ENCODE results near the gene COBL.
"Not testable (repeated sequence)": the region's sequence is repeated elsewhere in the genome, so short reads cannot be mapped to it uniquely, and the experiment has no call there.

The COBL gene

GRCh38 chr7:51229620-51230323 is 86.8 kb downstream of the COBL start:
- no peak for DNase-seq (ENCODE audit: low read depth)

GRCh38 chr7:51229106-51229537 is 87.5 kb downstream of the COBL start:
- DNase-seq (ENCODE audit: low read depth): no peak

- no peak for DNase-seq (ENCODE audit: low read depth)
These were observed 88.1 kb downstream of the COBL start for GRCh38 chr7:51228386-51228958.

- no peak for DNase-seq (ENCODE audit: low read depth)
These were observed 88.7 kb downstream of the COBL start for GRCh38 chr7:51227861-51228260.

DNA sequence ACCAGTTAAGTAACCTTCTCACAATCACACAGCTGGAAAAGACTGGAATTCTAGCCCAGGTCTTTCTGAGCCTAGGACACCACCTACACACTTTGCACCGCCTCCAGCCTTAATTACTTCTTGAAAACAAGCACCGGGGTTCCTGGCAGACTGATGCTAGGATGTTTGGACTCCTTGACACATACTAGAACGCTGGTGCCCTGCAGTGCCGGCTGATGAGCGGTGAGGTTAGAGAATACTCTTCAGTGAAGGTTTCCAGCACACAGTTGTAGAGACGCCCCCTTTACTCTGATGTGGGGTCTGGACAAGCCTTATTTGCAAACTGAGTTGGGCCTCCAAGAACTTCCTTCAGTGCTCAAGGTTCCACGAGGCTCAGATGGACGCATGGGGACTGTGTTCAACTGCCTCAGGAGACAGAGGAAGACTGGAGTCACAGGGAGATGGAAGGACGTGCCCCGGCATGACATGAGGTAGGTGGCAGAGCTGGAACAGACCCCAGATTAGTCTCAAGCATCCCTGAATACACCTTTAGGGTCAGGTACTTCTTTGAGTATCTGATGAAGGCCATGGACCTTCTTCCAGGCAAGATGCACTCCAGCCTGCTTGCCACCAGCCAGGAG is 89.6 kb downstream of the COBL start:
- no peak for DNase-seq (ENCODE audit: low read depth)

DNA sequence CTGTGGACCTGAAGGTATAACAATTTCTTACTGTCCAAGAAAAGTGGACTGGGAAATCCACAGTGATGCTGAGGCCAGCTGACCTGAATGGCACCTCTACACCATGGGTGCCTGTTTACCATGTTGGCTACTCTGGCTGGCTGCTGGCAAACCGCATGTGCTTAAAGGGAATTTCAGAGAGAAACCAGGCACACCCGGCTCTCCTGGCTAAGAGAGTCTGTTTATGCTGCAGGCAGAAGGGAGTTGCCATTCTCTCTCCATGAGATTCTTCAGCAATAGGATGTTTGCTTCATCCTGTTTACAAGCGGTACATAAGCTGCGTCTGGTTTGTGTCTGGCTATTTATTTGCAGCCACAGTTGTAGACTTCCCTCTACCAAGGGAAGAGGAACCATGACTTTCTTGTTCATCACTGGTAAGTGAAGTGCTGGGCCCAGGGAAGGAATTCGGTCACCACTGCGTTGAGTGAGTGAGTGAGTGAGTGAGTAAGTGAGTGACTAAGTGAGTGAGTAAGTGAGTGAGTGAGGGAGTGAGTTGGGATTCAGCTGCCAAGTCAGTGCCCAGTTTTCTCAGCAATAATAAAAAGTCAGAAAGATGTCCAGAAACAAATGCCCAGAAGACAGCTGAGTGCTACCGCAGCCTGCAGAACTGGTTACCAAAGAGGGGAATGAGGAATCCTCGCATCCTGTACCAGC is 90.4 kb downstream of the COBL start:
- DNase-seq (ENCODE audit: low read depth): no peak

GRCh38 chr7:51224811-51225595 is 91.6 kb downstream of the COBL start:
- no peak for DNase-seq (ENCODE audit: low read depth)

DNA sequence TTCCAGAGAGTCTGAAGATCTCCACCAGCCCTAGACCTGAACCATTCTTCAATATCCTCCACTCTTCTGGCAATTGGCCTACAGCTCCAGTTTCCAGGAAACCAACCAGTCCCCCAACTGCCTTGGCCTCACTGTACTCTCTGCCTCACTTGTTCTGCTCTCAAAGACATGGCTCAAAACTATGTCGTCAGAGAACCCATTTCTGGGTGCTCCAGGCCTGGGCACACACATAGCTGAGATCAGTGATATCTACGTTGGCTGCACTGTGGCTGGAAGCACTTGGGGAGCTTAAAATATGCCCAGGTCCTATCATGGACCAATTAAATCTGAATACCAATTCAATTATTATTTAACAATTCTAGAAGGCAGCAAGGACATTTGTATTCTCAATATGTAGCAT is 93.1 kb downstream of the COBL start:
- no peak for DNase-seq (ENCODE audit: low read depth)

DNA sequence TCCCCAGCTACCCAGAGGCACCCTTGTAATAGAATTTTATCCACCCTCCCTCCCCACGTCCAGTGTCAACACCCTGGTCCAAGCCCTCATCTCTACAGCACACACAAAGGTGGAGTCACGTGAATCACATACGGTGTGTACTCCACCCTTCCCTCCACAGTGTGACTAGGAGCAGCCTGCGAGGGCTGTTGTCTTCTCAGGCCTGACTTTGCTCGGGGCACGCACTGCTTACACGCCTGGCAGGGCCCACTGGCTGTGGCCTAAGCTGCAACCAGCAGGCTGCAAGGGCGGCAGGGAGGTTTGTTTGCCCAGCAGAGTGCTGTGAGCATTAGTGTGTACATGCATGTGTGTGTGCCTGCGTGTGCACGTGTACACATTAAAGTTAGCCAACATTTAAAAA is 93.7 kb downstream of the COBL start:
- no peak for DNase-seq (ENCODE audit: low read depth)

GRCh38 chr7:51220226-51220625 is 96.4 kb downstream of the COBL start:
- DNase-seq (ENCODE audit: low read depth): no peak

DNA sequence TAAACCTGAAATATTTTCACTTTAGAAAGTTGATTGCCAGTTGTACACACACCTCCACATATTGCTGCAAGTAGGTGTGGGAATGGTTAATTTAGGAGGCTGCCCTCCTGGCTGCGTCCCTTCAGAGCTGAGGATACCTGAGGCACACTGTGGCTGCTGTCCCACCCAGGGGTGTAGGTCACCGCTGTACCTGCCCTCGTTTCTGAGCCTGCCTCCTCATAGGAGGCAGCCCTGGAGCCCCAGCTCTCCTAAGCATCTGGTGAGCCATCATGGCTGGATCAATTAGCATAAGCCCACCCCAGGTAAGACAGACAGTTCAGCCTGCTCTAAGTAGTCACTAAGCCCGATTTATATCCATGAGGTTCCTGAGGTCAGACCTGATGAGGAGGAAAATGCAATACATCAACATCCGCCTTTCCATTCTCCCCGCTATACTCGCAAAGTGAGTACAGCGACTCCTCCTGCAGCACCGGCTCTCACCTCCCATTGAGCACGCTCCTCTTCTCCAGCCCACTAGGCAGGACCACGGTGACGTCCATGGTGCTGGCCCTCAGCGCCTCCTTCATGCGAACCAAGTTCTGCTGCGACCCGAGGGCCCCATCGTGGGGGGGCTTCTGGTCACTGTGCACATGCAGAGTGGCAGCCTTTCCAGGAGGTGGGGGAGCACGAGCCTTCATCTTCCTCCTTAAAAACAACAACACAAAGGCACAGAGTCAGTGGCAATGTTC is 97.2 kb downstream of the COBL start:
- no peak for DNase-seq (ENCODE audit: low read depth)

DNA sequence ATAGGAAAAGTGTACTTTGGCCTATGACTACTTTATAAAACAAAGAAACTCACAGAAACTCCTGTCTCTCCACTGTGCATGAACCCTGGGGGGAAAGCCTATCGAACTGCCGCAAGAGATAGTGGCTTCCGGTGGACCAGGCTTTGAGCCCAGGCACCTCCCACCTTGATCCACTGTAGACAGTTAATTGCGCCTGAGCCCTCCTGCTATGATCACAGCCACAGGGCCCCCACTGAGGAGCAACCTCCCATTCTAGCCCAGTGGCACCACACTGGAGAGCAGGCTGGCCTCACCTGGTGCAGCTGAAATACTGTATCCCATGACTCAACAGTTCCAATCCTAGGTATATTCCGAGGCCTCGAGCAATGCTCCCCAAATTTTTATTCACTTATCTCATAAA is 98.8 kb downstream of the COBL start:
- DNase-seq (ENCODE audit: low read depth): no peak

GRCh38 chr7:51214098-51214497 is 102.5 kb downstream of the COBL start:
- DNase-seq (ENCODE audit: low read depth): no peak

DNA sequence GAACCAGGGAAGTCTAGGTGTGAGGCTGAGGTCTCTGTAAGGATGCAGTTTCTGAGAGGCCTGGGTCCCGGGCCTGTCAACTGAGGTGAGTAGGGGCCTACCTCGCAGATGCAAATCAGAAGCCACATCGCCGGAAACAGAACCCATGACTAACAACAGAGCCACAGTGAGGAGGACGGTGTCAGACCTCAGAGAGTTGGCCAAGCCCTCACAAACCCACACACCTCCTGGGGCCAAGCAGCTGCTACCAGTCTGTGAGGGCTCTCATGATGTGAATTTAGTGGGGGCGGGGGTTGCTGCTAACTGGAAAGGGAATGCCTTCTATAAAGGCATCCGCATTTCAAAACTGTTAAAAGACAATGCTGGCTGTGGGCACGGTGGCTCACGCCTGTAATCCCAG is 103.0 kb downstream of the COBL start:
- no peak for DNase-seq (ENCODE audit: low read depth)

DNA sequence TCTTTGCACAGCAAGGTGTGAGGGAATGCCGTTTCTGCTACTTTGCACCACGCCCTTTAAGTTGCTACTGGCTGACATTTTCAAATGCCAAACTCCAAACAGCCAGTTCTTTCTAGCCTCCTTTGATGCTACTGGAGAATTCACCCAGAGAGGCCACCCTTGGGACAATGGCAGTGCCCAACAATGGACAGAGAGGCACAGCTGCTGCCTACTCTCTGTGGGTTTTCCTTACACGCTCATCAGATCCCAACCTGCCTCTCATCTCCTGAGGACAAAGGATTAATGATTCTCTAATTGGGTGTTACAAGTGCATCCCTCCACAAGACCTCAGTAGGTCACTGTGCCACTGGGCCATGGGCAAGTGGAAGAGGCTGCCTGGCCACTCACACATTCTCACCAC is 105.8 kb downstream of the COBL start:
- no peak for DNase-seq (ENCODE audit: low read depth)

DNA sequence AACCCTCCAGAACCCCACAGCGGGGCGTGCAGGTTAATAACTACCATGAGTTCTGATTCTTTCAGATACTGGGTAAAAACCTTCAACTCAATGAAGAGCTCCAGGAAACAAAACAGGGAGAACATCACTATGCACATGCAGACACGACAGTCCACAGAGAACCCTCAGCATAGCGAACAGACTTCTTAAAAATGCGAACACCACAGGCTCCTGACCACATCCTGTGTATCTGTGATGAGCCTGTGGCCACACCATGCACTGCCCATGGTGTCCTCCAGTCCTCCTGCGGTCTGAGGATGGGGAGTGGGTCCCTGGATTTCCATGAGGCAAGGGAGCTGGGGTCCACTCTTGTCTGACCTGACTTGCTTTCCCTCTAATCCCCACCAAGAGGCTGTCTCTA is 107.2 kb downstream of the COBL start:
- no peak for DNase-seq (ENCODE audit: low read depth)

GRCh38 chr7:51208125-51208524 is 108.5 kb downstream of the COBL start:
- not testable (repeated sequence) for DNase-seq (ENCODE audit: low read depth)

DNA sequence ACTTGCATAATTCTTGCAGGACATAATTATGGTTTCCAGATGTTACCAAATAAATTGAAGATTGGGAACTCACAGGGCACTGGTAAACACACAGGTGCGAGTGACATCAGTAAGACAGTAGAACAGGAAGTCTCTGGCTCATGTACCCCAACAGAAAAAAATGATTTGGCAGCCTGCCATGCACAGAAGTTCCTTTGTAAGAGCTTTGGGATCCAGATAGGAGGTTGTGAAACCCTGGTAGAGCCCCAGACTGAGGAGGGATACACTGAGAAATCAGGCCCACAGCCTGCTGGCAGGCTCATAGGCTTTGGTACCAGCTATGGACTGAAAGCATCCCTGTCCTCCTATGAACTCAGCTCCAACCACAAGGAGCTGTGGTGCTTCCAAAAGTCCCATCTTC is 118.0 kb downstream of the COBL start:
- no peak for DNase-seq (ENCODE audit: low read depth)

DNA sequence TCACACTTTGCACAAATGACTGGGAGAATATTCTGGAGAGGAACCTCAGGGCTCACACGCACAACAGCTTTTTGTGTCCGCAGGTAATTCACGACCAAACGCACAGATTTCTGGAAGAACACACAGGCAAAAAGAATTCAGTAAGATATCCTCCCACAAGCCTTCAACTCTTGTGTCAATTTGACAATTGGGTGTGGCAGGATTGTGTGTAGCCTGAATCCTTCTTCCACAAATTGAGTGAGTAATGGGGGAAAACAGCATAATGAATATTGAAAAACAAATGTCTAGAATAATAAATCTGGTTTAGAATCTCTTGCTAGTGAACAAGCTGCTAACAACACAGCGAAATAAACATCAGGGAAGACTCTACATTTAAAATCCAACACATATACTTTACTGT is 125.6 kb downstream of the COBL start:
- no peak for DNase-seq (ENCODE audit: low read depth)

DNA sequence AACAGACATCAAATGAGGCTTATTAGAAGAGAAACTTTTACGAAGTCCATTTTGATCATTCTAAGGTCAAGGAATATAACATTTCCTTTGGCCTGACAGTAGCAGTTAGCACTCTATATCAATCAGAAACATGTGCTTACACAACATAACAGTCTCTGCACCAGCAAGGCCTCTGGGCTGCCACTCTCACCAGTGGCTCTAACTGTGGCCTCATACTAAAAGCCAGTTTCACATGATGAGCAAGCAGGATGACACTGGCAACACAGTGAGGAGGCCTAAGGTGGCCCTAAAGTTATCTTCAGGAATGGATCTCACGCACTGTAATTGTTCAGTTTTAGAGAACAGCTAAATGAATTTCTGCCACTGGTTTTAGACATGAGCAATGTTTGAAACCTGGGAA is 126.8 kb downstream of the COBL start:
- no peak for DNase-seq (ENCODE audit: low read depth)

DNA sequence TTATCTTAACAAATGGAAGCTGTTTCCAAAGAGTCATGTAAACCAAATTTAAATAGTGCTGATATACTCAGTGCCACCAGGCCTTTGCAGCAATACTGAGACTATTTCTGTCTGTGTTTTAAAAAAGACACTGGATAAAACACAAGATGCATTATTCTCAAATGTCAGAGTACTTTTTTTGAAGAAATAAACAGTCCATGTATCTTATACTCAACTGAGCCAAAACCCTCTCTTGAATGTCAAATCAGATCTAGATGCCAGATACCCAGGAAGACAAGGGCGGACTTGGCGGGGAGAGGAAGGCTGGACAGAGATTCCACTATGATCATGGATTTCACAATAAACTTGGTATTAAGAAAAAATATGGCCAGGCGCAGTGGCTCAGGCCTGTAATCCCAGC is 127.6 kb downstream of the COBL start:
- no peak for DNase-seq (ENCODE audit: low read depth)

DNA sequence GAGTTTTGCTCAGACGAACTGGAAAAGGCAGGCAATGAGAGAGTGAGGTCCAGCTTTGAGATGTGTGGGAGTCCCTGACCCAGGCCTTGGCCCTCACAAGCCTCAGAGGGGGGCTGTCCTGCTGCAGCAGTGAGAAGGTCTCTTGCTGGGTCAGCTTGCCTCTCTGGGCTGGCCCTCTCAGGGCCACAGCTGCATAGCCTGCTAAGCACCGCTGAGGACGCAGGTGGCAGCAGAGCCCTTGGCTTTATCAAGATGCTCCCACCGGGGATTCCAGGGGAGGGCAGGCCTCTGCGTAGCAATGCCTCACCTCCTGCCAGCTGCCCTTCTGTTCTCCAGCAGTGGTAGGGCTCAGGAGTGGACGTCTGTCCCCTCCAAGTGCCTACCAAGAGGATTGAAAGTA is 128.7 kb downstream of the COBL start:
- DNase-seq (ENCODE audit: low read depth): no peak
